ENCODE results near the gene AP1G1. TPM values are rescaled to one million over a fixed set of nuclear protein-coding genes. Genes with fewer than 3 reads are reported as not detected.

The AP1G1 gene
- total and polyA plus RNA-seq, 7 experiments from 2014 or later: 6.7 to 147 (median 97.7) TPM

GRCh38 chr16:71780521-71781089 is 28.0 kb downstream of the AP1G1 start:
- H3K27ac Mint-ChIP-seq: peak overlapping the region in 5 of 9 donors; percentile 12 to 70 (median 55)
- POLR2A ChIA-PET: interaction anchor here (0.7 to 1.3 kb wide), 4 partner anchors 28 to 103 kb away, joined by 3 to 4 read pairs (median 4); partner anchors contain the start of genes AP1G1 and ZNF821
- CTCF ChIA-PET: no interaction called here

GRCh38 chr16:71778780-71779179 is 29.9 kb downstream of the AP1G1 start:
- H3K36me3 Mint-ChIP-seq: peaks cover 0 to 12% (median 4%) of the 10 kb centered on the region in 5 donors
- H3K9me3 Mint-ChIP-seq: no peaks in the 10 kb centered on the region
- no peaks in the 10 kb centered on the region for H3K27me3 Mint-ChIP-seq
- Histone ChIP-seq H3K36me3 (ENCODE audit: control insufficient read depth in 2 of 3, insufficient read depth in 3 of 3, low read length in 3 of 3) (peaks cover 0 to 27% (median 7%) of the 10 kb centered on the region in 3 experiments), H3K27ac (ENCODE audit: low read depth, low read length) (no peak overlapping the region), H3K9me3 (ENCODE audit: control insufficient read depth in 2 of 3, low read length in 3 of 3) (no peaks in the 10 kb centered on the region), H3K27me3 (ENCODE audit: control insufficient read depth in 2 of 2, insufficient read depth in 2 of 2, low read length in 2 of 2) (no peaks in the 10 kb centered on the region), H3K4me1 (ENCODE audit: control insufficient read depth in 2 of 2, insufficient read depth in 2 of 2, low read length in 2 of 2) (no peaks in the 10 kb centered on the region), H3K4me3 (ENCODE audit: low read length) (no peak overlapping the region)
- H3K27ac Mint-ChIP-seq: peak overlapping the region in 4 of 9 donors; percentile 7 to 66 (median 34)
- no peak for DNase-seq
- POLR2A ChIA-PET: no interaction called here
- intact Hi-C loops (cut with micrococcal nuclease): no loop called here
- no peak overlapping the region for H3K4me3 Mint-ChIP-seq
- CTCF ChIA-PET: no interaction called here
- ATAC-seq: no peak
- peaks cover 15 to 58% (median 40%) of the 10 kb centered on the region in 7 donors for H3K4me1 Mint-ChIP-seq

More at GRCh38 chr16:71780521-71781089, 28.0 kb downstream of the AP1G1 start:
- Mint-ChIP-seq H3K36me3 (peaks cover 0 to 12% (median 4%) of the 10 kb centered on the region in 5 donors), H3K4me3 (no peak overlapping the region), H3K4me1 (peaks cover 21 to 60% (median 43%) of the 10 kb centered on the region in 7 donors), H3K27me3 (no peaks in the 10 kb centered on the region), H3K9me3 (no peaks in the 10 kb centered on the region)
- no peak overlapping the region for H3K4me3 ChIP-seq (ENCODE audit: low read length)
- H3K27ac ChIP-seq (ENCODE audit: low read depth, low read length): no peak overlapping the region
- H3K9me3 ChIP-seq (ENCODE audit: control insufficient read depth in 2 of 3, low read length in 3 of 3): no peaks in the 10 kb centered on the region
- H3K4me1 ChIP-seq (ENCODE audit: control insufficient read depth in 2 of 2, insufficient read depth in 2 of 2, low read length in 2 of 2): no peaks in the 10 kb centered on the region
- peaks cover 0 to 22% (median 0%) of the 10 kb centered on the region in 3 experiments for H3K36me3 ChIP-seq (ENCODE audit: control insufficient read depth in 2 of 3, insufficient read depth in 3 of 3, low read length in 3 of 3)
- intact Hi-C loops (cut with micrococcal nuclease): no loop called here
- DNase-seq: no peak
- no peaks in the 10 kb centered on the region for H3K27me3 ChIP-seq (ENCODE audit: control insufficient read depth in 2 of 2, insufficient read depth in 2 of 2, low read length in 2 of 2)
- no peak for ATAC-seq

- Mint-ChIP-seq H3K4me1 (peaks cover 15 to 56% (median 32%) of the 10 kb centered on the region in 7 donors), H3K27ac (peak overlapping the region in 4 of 9 donors; percentile 7 to 56 (median 24)), H3K9me3 (no peaks in the 10 kb centered on the region), H3K27me3 (no peaks in the 10 kb centered on the region), H3K4me3 (no peak overlapping the region), H3K36me3 (peaks cover 0 to 12% (median 4%) of the 10 kb centered on the region in 5 donors)
- Histone ChIP-seq H3K4me3 (ENCODE audit: low read length) (no peak overlapping the region), H3K9me3 (ENCODE audit: control insufficient read depth in 2 of 3, low read length in 3 of 3) (no peaks in the 10 kb centered on the region), H3K27ac (ENCODE audit: low read depth, low read length) (no peak overlapping the region), H3K27me3 (ENCODE audit: control insufficient read depth in 2 of 2, insufficient read depth in 2 of 2, low read length in 2 of 2) (no peaks in the 10 kb centered on the region), H3K36me3 (ENCODE audit: control insufficient read depth in 2 of 3, insufficient read depth in 3 of 3, low read length in 3 of 3) (peaks cover 0 to 35% (median 12%) of the 10 kb centered on the region in 3 experiments), H3K4me1 (ENCODE audit: control insufficient read depth in 2 of 2, insufficient read depth in 2 of 2, low read length in 2 of 2) (no peaks in the 10 kb centered on the region)
- CTCF ChIA-PET: interaction anchor here (1.0 kb wide), 1 partner anchor 118 kb away, joined by 4 read pairs; no protein-coding TSS in a partner anchor
- POLR2A ChIA-PET: interaction anchor here (1.5 kb wide), 2 partner anchors 18 to 32 kb away, joined by 3 to 9 read pairs; partner anchors contain the start of gene AP1G1
- ATAC-seq (no peak), DNase-seq (no peak)
- intact Hi-C loops (cut with micrococcal nuclease): no loop called here
Observed at GRCh38 chr16:71777329-71777728, 31.3 kb downstream of the AP1G1 start.

- H3K27me3 Mint-ChIP-seq: no peaks in the 10 kb centered on the region
- H3K36me3 Mint-ChIP-seq: peaks cover 0 to 13% (median 4%) of the 10 kb centered on the region in 5 donors
- H3K27ac Mint-ChIP-seq: peak overlapping the region in 8 of 9 donors; percentile 2 to 73 (median 56)
- peaks cover 8 to 44% (median 26%) of the 10 kb centered on the region in 7 donors for H3K4me1 Mint-ChIP-seq
- intact Hi-C loops (cut with micrococcal nuclease): no loop called here
- H3K4me3 Mint-ChIP-seq: peak overlapping the region in 1 of 10 donors; percentile 30
- Histone ChIP-seq H3K36me3 (ENCODE audit: control insufficient read depth in 2 of 3, insufficient read depth in 3 of 3, low read length in 3 of 3) (peaks cover 0 to 43% (median 13%) of the 10 kb centered on the region in 3 experiments), H3K9me3 (ENCODE audit: control insufficient read depth in 2 of 3, low read length in 3 of 3) (no peaks in the 10 kb centered on the region), H3K27ac (ENCODE audit: low read depth, low read length) (no peak overlapping the region), H3K4me1 (ENCODE audit: control insufficient read depth in 2 of 2, insufficient read depth in 2 of 2, low read length in 2 of 2) (no peaks in the 10 kb centered on the region), H3K27me3 (ENCODE audit: control insufficient read depth in 2 of 2, insufficient read depth in 2 of 2, low read length in 2 of 2) (no peaks in the 10 kb centered on the region), H3K4me3 (ENCODE audit: low read length) (no peak overlapping the region)
- ATAC-seq (no peak), DNase-seq (no peak)
- H3K9me3 Mint-ChIP-seq: no peaks in the 10 kb centered on the region
- CTCF ChIA-PET: interaction anchor here (1.4 kb wide), 1 partner anchor 185 kb away, joined by 3 read pairs; no protein-coding TSS in a partner anchor
- POLR2A ChIA-PET: interaction anchor here (0.7 to 1.5 kb wide), 2 partner anchors 33 to 176 kb away, joined by 3 read pairs; partner anchors contain the start of gene AP1G1
Observed at GRCh38 chr16:71775949-71776348, 32.7 kb downstream of the AP1G1 start.

- Histone ChIP-seq H3K36me3 (ENCODE audit: control insufficient read depth in 2 of 3, insufficient read depth in 3 of 3, low read length in 3 of 3) (peaks cover 6 to 44% (median 13%) of the 10 kb centered on the region in 3 experiments), H3K27ac (ENCODE audit: low read depth, low read length) (no peak overlapping the region), H3K9me3 (ENCODE audit: control insufficient read depth in 2 of 3, low read length in 3 of 3) (no peaks in the 10 kb centered on the region), H3K4me1 (ENCODE audit: control insufficient read depth in 2 of 2, insufficient read depth in 2 of 2, low read length in 2 of 2) (peaks cover 0 to 10% of the 10 kb centered on the region in 2 donors), H3K4me3 (ENCODE audit: low read length) (no peak overlapping the region), H3K27me3 (ENCODE audit: control insufficient read depth in 2 of 2, insufficient read depth in 2 of 2, low read length in 2 of 2) (no peaks in the 10 kb centered on the region)
- peak overlapping the region in 1 of 9 donors; percentile 32 for H3K27ac Mint-ChIP-seq
- no peaks in the 10 kb centered on the region for H3K27me3 Mint-ChIP-seq
- ChIA-PET POLR2A (no interaction called here), CTCF (interaction anchor here (0.6 to 2.0 kb wide), 2 partner anchors 17 to 111 kb away, joined by 3 to 6 read pairs; no protein-coding TSS in a partner anchor)
- intact Hi-C loops (cut with micrococcal nuclease): loop anchor here in 1 of 2 donors (5.0 kb wide), 1 partner anchor 36 kb away; the partner anchor contains the start of gene AP1G1
- H3K36me3 Mint-ChIP-seq: peaks cover 0 to 25% (median 9%) of the 10 kb centered on the region in 5 donors
- DNase-seq (no peak), ATAC-seq (no peak)
- H3K4me1 Mint-ChIP-seq: peaks cover 8 to 28% (median 27%) of the 10 kb centered on the region in 7 donors
- H3K9me3 Mint-ChIP-seq: no peaks in the 10 kb centered on the region
- H3K4me3 Mint-ChIP-seq: no peak overlapping the region
Observed at GRCh38 chr16:71771571-71771970, 37.1 kb downstream of the AP1G1 start.

GRCh38 chr16:71769222-71769621 is 39.4 kb downstream of the AP1G1 start:
- no peak overlapping the region for H3K4me3 Mint-ChIP-seq
- peaks cover 0 to 10% of the 10 kb centered on the region in 2 donors for H3K4me1 ChIP-seq (ENCODE audit: control insufficient read depth in 2 of 2, insufficient read depth in 2 of 2, low read length in 2 of 2)
- no peaks in the 10 kb centered on the region for H3K27me3 ChIP-seq (ENCODE audit: control insufficient read depth in 2 of 2, insufficient read depth in 2 of 2, low read length in 2 of 2)
- no peak for DNase-seq
- CTCF ChIA-PET: no interaction called here
- peaks cover 0 to 22% (median 15%) of the 10 kb centered on the region in 7 donors for H3K4me1 Mint-ChIP-seq
- no peak overlapping the region for H3K27ac ChIP-seq (ENCODE audit: low read depth, low read length)
- no peaks in the 10 kb centered on the region for H3K27me3 Mint-ChIP-seq
- peaks cover 0 to 26% (median 11%) of the 10 kb centered on the region in 5 donors for H3K36me3 Mint-ChIP-seq
- no peak for ATAC-seq
- intact Hi-C loops (cut with micrococcal nuclease): loop anchor here in 1 of 2 donors (5.0 kb wide), 1 partner anchor 193 kb away; no protein-coding TSS in a partner anchor
- peak overlapping the region in 2 of 9 donors; percentile 4 to 83 for H3K27ac Mint-ChIP-seq
- H3K9me3 ChIP-seq (ENCODE audit: control insufficient read depth in 2 of 3, low read length in 3 of 3): no peaks in the 10 kb centered on the region
- POLR2A ChIA-PET: no interaction called here
- H3K4me3 ChIP-seq (ENCODE audit: low read length): no peak overlapping the region
- H3K36me3 ChIP-seq (ENCODE audit: control insufficient read depth in 2 of 3, insufficient read depth in 3 of 3, low read length in 3 of 3): peaks cover 6 to 46% (median 10%) of the 10 kb centered on the region in 3 experiments
- H3K9me3 Mint-ChIP-seq: no peaks in the 10 kb centered on the region
